C4-2B (cell line): Measurements from ENCODE around the gene PTPRN2.

Source experiments
- CTCF ChIP-seq: fragments of 450-650 bp; conservative IDR thresholded peaks from 2 replicates; pipeline ENCODE4 v1.5.1; 2017; ENCODE audit warnings: mild to moderate bottlenecking
- ZFX ChIP-seq: fragments of 450-650 bp; IDR thresholded peaks from 2 replicates; pipeline ENCODE4 v1.6.1; 2017

- TF ChIP-seq CTCF = no peak
- TF ChIP-seq ZFX = no peak
These were observed 327.8 kb downstream of the PTPRN2 start for GRCh38 chr7:158259671-158260418.
